Fibroblast of skin of scalp (primary cell): ENCODE results near the gene FAM131A. TPM values are rescaled to one million over a fixed set of nuclear protein-coding genes. Genes with fewer than 3 reads are reported as not detected.

ENCODE experiments used
- DNase-seq: peaks from one replicate; pipeline ENCODE4 v3.0.0-alpha.2; 2013
- polyA plus RNA-seq, 2 experiments: library from polyadenylated mRNA; unstranded; fragments of 120-200 nt; gene quantifications; one replicate each; pipeline ENCODE4 v1.2.1, GENCODE V29; 2013; ENCODE audit not compliant: insufficient read length in 2 of 2

FAM131A gene
- 7.5 TPM for polyA plus RNA-seq (2013, experiment 1 of 2; ENCODE audit: insufficient read length)
- polyA plus RNA-seq (2013, experiment 2 of 2; ENCODE audit: insufficient read length) = 7.6 TPM

- peak; percentile 24 for DNase-seq
Measured at GRCh38 chr3:184337399-184337714, at the start of gene FAM131A. Gene FAM131A, plus strand, starts transcription at chr3:184337600. Its CDS starts 31 bp downstream, at chr3:184337631.

GRCh38 chr3:184289426-184289938 lies 47.9 kb upstream of the FAM131A start:
- peak; percentile 53 for DNase-seq

DNA sequence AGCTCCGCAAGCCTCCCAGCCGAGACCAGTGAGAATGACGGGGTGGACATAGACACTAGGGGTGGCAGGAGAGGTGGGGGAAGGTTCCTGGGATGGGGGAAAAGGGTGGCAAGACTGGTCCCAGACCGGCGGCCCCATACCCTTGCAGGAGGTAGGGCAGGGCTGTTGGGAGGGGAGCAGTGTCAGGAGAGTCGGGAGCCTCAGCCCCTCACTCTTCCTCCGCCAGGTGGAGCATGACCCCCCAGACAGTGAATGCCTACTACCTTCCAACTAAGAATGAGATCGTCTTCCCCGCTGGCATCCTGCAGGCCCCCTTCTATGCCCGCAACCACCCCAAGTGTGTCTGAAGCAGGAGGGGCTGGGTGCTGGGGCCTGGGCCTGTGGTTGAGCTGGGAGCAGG lies 47.1 kb upstream of the FAM131A start:
- DNase-seq = no peak

DNA sequence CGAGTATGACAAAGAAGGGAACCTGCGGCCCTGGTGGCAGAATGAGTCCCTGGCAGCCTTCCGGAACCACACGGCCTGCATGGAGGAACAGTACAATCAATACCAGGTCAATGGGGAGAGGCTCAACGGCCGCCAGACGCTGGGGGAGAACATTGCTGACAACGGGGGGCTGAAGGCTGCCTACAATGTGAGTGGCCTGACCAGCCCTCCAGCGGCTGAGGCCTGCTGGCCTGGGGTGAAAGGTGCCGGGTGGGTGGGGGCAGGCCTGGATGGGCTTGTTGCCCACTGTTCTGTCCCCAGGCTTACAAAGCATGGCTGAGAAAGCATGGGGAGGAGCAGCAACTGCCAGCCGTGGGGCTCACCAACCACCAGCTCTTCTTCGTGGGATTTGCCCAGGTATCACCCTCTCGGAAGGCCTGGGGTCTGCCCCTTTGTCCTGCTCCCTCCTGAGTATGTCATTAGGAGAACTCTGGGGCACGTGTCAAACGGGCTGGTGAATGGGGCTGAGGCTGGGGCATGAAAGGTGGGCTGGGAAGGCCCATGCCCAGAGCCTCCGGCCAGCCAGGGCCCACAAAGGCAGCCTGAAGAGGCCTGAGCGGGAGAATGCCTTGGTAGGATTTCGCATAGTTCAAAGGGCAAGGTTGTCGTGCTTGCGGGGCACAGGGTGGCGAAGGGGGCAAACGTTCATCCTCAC lies 46.2 kb upstream of the FAM131A start:
- no peak for DNase-seq

GRCh38 chr3:184291738-184292445 lies 45.5 kb upstream of the FAM131A start:
- DNase-seq = no peak

GRCh38 chr3:184295771-184296170 lies 41.6 kb upstream of the FAM131A start:
- no peak for DNase-seq

DNA sequence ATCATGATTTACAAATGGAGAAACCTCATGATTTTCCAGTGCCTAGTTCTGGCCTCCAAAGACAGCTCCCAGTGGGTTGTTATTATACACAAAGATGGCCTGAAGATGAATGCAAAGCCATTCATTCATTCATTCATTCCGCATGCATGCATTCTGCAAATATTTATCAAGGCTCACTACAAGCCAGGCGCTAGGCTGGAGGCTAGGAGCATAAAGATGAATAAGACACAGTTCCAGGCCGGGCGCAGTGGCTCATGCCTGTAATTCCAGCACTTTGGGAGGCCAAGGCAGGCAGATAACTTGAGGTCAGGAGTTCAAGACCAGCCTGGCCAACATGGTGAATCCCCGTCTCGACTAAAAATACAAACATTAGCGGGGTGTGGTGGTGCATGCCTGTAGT lies 40.8 kb upstream of the FAM131A start:
- no peak for DNase-seq

DNA sequence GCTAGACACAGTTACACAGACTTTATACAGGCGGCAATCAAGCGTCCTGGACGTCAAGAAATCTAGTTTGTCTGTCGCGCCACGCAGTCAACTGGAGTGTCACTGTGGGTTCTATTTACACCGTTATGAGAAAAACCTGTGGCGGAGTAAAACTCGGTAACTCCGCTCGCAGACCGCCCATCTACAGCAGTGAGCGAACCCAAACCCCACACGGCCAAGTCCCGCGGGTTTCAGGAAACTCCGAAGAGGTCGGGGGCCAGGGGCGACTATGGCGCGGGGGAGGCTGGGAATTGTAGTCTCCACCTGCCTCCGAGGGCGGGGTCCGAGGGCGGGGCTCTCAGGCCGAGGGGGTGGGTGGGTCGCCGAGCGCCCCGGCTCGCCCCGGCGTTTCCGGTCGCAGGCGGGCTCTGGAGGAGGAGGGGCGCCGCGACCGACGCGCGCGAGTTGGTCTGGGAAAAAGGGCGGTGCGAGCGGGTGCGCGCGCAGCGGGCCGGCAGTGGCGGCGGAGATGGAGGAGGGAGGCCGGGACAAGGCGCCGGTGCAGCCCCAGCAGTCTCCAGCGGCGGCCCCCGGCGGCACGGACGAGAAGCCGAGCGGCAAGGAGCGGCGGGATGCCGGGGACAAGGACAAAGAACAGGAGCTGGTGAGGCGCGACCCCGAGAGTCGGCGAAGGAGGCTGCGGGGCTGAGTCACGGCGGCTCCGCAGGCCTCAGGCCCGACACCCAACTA lies 38.5 kb upstream of the FAM131A start, which contains the start of gene PSMD2:
PSMD2 (plus strand) TSS at position 483 of the 729 bp plus-strand sequence; CDS start at position 509, 26 bp downstream.
- peak; percentile 97 for DNase-seq

DNA sequence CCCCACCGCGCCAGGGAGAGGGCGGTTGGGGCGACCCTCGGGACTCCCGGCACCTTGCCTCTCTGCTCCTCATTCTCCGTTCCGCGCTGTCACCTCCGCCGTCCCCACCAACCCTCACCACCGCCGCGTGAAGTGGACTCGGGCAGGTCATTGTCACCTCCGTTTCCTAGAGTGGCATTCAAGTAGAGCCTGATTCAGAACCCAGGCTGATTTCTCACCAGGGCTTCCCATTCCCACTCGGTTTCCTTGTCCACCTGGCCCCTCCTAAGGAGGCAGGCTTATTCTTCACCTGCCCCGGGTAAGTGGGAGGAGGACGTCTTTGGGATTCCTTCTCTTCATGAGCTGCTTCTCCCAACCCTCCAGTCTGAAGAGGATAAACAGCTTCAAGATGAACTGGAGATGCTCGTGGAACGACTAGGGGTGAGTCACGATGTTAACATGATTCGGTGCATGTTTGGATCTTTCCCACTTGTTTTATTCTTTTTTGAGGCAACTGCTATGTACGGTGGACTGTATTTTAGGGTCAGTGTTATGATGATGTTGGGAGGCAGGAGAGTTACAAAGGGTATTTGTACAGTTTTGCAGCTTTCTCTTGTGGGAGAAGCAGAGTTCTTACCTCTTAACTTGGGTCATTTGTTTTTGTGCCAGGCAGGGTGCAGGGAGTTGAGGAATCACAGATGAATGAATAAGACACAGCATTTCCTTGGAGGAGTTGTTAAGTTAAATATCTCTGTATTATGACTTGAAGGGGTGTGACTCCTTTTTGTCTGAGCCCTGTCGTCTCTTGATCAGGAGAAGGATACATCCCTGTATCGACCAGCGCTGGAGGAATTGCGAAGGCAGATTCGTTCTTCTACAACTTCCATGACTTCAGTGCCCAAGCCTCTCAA lies 37.7 kb upstream of the FAM131A start:
- no peak for DNase-seq

GRCh38 chr3:184300378-184300720 lies 37.1 kb upstream of the FAM131A start:
- peak; percentile 27 for DNase-seq

DNA sequence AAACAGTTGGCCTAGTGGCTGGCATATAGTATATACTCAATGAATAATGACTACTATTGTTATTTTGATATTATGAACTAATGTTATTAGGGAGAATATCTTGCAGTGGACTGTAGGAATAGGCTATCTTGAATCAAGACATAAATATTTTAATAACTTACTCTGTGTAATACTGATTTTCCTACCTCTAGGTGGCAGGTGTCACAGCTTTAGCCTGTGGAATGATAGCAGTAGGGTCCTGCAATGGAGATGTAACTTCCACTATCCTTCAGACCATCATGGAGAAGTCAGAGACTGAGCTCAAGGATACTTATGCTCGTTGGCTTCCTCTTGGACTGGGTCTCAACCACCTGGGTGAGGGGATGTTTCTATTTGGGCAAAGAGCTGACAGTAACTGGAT lies 31.8 kb upstream of the FAM131A start:
- DNase-seq = peak; percentile 22

GRCh38 chr3:184306341-184306972 lies 30.9 kb upstream of the FAM131A start:
- DNase-seq = no peak

DNA sequence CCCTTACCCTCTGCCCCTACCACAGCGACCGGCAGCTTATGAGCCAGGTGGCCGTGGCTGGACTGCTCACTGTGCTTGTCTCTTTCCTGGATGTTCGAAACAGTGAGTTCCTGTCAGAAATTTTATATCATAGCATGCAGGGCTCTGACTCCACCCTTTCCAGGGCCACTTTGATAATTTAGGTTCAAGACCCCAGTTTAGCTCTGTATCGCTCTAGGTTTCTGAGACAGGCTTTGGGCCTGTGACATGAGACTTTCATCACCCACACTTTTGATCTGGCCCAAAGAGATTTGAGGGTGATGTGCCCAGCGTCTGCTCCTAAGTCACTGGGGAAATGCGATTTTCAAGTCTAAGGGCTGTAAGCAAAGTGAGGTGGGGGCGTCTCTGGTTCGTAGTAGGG lies 29.5 kb upstream of the FAM131A start:
- DNase-seq = no peak

DNA sequence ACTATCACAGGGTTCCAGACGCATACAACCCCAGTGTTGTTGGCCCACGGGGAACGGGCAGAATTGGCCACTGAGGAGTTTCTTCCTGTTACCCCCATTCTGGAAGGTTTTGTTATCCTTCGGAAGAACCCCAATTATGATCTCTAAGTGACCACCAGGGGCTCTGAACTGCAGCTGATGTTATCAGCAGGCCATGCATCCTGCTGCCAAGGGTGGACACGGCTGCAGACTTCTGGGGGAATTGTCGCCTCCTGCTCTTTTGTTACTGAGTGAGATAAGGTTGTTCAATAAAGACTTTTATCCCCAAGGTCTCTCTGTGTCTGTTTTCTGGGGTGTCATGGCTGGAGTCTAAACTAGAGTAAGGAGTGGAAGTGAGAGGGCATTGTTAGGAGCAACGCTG lies 28.7 kb upstream of the FAM131A start:
- no peak for DNase-seq

DNA sequence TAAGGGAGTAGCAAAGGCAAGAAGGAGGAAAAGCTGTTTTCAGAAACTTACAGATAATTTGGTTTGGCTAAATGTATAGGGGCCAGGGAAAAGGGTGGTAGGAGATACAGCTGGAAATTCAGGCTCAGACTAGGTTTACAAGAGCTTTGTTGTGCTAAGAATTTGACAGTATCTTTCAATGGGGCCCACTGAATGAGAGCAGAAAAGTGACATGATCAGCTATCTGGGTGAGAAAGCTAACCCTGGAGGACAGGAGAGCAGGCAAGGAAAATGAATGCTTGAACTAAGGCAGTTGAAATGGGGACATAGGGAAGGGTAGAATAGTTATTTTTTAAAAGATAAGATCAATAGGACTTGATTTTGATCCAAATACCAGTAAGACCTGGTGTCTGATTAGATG lies 25.8 kb upstream of the FAM131A start:
- DNase-seq = no peak

DNA sequence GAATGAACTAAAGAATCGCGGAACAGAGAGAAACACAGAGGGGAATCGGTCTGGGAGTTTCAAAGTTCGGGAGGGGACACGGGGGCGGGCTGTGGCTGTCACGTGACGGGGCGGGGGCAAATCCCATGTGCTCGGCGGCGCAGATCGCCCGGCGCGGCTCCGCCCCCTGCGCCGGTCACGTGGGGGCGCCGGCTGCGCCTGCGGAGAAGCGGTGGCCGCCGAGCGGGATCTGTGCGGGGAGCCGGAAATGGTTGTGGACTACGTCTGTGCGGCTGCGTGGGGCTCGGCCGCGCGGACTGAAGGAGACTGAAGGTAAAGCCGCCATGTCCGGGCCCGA lies 23.1 kb upstream of the FAM131A start, which contains the start of gene EIF4G1:
EIF4G1 (plus strand) TSS at position 244 of the 337 bp plus-strand sequence. CDS start 1,191 bp downstream, outside the sequence.
- DNase-seq = peak; percentile 95

GRCh38 chr3:184314700-184315542 lies 22.5 kb upstream of the FAM131A start:
- DNase-seq = peak; percentile 87

DNA sequence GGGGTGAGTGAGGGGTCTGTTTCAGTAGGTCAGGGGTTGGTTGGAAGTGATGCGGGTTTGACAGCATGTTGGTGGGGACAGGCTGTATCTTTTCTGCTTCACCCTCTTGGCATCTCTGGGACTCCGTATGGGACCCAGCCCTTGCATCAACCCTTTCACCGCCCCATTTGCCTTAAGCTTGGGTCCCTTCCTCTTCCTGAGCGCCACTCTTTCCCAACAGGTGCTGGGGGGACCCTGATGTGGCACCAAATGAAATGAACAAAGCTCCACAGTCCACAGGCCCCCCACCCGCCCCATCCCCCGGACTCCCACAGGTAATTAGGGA lies 21.9 kb upstream of the FAM131A start:
- peak; percentile 18 for DNase-seq

- no peak for DNase-seq
Measured at GRCh38 chr3:184315871-184316661, 21.3 kb upstream of the FAM131A start.

GRCh38 chr3:184316792-184317191 lies 20.6 kb upstream of the FAM131A start:
- no peak for DNase-seq
